HG03469 (cell line): ENCODE data around the gene RABGGTA.
A peak's percentile ranks its signal among the peaks of the same experiment; 100 is the strongest.
"Not testable (repeated sequence)": the region's sequence is repeated elsewhere in the genome, so short reads cannot be mapped to it uniquely, and the experiment has no call there.

Experiments
- ATAC-seq: cut with Tn5 transposase; IDR thresholded peaks from one replicate; pipeline ENCODE4 v1.9.1; 2021; ENCODE audit warnings: mild to moderate bottlenecking, moderate library complexity, moderate number of reproducible peaks; ENCODE audit not compliant: unreplicated experiment

Gene RABGGTA

GRCh38 chr14:24245350-24245749, 26.0 kb downstream of the RABGGTA start:
- ATAC-seq, result not testable (repeated sequence)

GRCh38 chr14:24243336-24243836, 28.0 kb downstream of the RABGGTA start:
- ATAC-seq, result no peak

- peak; percentile 56 for ATAC-seq
These were observed 29.5 kb downstream of the RABGGTA start for GRCh38 chr14:24241829-24242443.

- no peak for ATAC-seq
These were observed 31.1 kb downstream of the RABGGTA start for GRCh38 chr14:24240110-24240918.

- no peak for ATAC-seq
These were observed 32.8 kb downstream of the RABGGTA start for GRCh38 chr14:24238527-24239037.

GRCh38 chr14:24238123-24238522, 33.3 kb downstream of the RABGGTA start:
- no peak for ATAC-seq

DNA sequence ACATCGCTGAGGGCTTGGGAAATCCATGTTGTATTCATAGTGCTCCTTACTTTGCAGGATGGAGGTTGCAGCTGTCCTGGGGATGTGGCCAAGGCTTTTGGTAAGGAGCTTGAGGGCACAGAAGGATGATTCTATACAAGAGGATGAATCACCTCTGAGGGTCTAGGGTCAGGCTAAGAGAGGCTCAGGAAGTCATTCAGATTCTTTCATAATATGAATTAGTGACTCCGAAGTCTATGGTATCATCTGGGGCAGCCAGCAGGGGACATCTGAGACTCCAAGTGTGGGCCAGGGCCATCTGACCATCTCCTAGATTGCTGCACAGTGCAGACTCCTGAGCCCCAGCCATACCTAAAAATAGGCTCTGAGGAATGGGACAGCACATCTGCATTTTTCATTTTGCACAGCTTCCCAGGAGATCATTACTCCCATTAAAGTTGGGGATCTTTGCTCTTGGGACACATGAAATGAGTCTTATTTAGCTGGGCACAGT, 33.9 kb downstream of the RABGGTA start:
- ATAC-seq, result no peak

DNA sequence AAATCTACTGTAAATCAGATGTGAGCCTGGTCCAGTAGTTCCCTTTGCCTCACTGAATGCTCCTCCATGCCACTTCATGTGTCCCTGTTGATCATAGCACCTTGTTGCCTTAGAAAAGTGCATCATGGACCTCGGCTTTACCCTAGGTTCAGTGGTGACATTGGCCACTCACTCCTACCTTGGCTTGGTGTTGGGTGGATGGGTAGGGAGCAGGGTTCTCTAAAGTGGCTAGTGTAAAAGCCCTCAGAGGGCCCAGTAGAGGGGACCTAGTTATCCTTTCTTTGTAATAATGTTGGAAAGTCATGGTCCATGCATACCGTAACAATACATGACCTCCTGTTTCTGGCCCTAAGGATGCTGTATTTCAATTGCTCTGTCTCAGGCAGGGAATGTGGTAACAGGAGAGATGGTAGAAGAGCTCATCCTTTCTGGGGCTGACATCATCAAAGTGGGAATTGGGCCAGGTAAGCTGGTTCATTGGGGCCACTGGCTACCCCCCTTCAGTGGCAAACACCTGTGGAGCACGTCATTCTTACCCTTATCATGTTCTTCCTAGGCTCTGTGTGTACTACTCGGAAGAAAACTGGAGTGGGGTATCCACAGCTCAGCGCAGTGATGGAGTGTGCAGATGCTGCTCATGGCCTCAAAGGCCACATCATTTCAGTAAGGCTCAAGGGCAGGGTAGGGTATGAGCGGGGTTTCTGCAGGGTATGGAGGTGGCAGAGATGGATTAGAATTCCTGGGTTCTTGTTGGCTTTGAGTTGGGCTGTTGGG, 34.5 kb downstream of the RABGGTA start:
- no peak for ATAC-seq

DNA sequence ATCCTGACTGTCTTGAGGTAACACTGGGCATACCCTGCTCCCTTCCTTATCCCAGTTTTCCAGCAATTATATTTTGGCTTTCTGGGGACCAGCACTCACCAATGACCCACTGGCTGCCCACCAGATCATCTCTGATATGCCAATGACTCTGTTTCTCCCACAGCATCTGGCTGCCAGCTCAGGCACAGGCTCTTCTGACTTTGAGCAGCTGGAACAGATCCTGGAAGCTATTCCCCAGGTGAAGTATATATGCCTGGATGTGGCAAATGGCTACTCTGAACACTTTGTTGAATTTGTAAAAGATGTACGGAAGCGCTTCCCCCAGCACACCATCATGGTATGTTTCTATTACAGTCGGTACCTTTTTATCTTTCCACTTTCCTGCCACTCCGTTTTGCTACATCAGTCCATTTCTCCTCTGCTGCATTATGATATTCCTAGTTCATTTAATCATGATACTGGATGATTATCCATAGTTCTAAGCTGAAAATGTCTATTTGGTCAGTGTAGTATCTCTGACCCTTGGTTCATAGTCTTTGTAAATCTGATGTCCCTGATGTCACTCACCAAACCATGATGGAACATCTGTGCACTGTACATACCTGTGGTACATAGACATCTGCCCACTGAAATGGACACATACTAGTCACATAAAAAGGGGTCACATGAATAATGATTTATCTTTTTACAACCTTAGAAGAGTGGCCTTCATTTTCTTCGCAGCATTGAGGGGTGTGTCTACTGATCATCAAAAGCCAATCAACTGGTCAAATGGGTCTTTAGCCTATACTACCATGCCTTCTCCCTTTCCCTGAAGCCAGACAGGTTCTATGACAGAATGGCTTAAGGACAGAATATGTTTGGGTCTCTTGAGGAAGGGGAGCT, 35.4 kb downstream of the RABGGTA start:
- no peak for ATAC-seq

DNA sequence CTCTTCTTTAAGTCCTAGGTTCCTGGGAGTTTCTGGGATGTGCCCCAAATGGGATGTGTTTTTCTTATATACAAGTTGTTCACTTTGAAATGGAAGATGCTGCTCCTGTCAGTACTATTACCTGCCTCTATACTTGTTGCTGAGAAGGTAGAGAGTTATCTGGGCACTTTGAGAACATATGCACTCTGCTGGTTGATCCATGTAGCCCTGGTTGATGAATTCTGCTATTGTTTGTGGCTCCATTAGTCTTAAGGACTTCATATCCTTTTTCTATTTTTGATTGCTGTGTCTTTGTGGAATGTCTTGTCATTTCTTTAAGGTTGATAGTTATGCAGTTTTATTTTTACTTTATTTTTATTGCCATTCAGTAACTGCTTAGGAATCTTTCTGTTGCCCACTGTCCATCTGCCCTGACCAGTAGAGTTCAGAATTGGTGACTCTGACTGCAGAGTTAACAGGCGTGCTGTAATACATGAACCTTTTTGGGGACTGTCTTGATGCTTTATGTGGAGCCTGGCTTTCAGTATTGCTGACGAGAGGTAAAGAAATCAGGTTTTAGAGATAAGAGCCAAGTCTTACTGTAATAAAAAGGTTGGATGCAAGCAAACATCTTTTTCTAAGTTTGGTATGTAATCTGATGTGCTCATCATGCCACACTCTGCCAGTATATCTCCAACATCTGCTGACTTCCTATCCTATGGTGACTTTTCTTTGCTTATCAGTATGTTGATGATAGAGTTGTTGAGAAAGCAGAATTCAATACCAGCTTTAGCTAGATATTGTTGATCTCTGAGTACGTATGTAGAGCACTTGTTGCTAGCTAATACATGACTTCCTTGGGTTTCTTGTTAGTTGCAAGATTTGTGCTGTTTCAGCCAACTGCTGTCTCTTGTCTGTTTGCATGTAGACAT, 37.0 kb downstream of the RABGGTA start:
- no peak for ATAC-seq

- no peak for ATAC-seq
These were observed 37.9 kb downstream of the RABGGTA start for GRCh38 chr14:24233538-24233866.

GRCh38 chr14:24232645-24233537, 38.5 kb downstream of the RABGGTA start, which contains the start of gene GMPR2:
Gene GMPR2 (plus strand): TSS chr14:24232929. CDS start chr14:24233254, 325 bp downstream.
- ATAC-seq, result peak; percentile 29

DNA sequence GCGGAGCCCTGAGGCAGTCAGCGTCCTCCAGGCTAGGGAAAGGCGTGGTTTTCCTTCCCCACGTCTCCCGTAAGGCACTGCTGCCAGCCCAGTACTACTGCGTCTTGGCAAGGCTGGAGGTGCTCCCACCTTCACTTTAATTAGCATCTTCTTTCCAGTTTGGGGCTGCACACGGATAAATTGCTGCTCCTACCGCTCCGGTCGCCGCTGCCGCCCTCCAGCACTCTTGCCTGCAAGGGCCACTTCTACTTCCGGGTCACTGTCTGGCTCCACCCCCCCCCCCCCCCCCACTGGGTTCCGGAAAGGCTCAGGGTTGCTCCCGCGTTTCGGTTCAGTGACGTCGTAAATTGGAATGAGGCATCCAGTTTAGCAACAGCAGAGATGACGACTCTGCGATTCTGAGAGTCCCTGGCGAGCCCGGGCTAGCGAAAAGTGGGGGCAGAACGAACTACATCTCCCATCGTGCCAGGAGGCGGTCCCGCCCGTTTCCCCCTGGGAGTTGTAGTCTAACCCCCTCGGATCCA, 39.2 kb downstream of the RABGGTA start, which contains the start of gene NEDD8:
NEDD8 (minus strand) TSS at position 247 of the 524 bp plus-strand sequence; CDS start at position 147, 100 bp downstream.
- peak; percentile 53 for ATAC-seq

GRCh38 chr14:24231263-24232120, 39.9 kb downstream of the RABGGTA start:
- ATAC-seq, result no peak

GRCh38 chr14:24228902-24229301, 42.5 kb downstream of the RABGGTA start:
- no peak for ATAC-seq

GRCh38 chr14:24226473-24226872, 44.9 kb downstream of the RABGGTA start:
- no peak for ATAC-seq

- no peak for ATAC-seq
These were observed 46.8 kb downstream of the RABGGTA start for GRCh38 chr14:24224618-24225071.
